ENCODE data around the gene GCFC2. TPM values are rescaled to one million over a fixed set of nuclear protein-coding genes. Genes with fewer than 3 reads are reported as not detected.

Gene GCFC2
- polyA plus RNA-seq, 2 of the 4 experiments (the other 2 are of a cell fraction) = 15.1 to 41.7 TPM

DNA sequence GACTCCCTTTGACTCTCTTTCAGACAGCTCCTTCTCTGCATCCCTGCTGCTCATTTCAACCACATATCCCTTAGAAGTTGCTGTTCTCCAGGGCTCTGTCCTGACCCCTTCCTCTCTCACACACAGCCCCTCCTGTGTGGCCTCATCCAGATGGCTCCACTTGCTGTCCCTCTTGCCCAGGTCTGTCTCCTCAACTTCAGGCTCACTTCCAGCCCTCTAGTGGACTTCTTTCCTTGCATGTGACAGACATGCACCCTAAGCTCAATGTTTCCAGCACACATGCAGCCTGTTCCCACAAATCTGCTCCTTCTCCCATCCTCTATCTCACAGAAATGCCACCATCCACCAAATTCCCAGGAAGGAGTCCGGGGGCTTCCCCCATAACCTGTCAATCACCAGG is 73.1 kb downstream of the GCFC2 start:
- DNase-seq (ENCODE audit: low read depth in 1 of 2, low spot score in 1 of 2) = no peak
- no peak overlapping the region for H3K4me2 ChIP-seq
- H3K27ac ChIP-seq = no peak overlapping the region
- no peak for FAIRE-seq
- TF ChIP-seq CBX2 (IDR thresholded peaks at IDR 0.05; ENCODE audit: borderline replicate concordance, low read depth) = no peak
- TF ChIP-seq KDM5A (IDR thresholded peaks at IDR 0.05) = no peak
- CTCF ChIA-PET = interaction anchor here (0.9 to 8.6 kb wide), 7 partner anchors 8 to 491 kb away, joined by 3 to 85 read pairs (median 5); partner anchors contain the start of gene MRPL19
- H3K4me1 ChIP-seq = no peaks in the 10 kb centered on the region
- POLR2A ChIA-PET = no interaction called here
- no peak overlapping the region for H3K4me3 ChIP-seq
- H3K9me3 ChIP-seq = no peaks in the 10 kb centered on the region
- peak; percentile 61 to 66; a peak in 4 of 6 replicates for ATAC-seq
- WGBS (ENCODE audit: missing lambda C conversion rate) = 0% methylated on average over 1 of the region's 1 CpG

GRCh38 chr2:75634945-75635344 is 75.8 kb downstream of the GCFC2 start:
- Histone ChIP-seq H3K27ac (no peak overlapping the region), H3K4me2 (no peak overlapping the region), H3K4me3 (no peak overlapping the region), H3K4me1 (no peaks in the 10 kb centered on the region), H3K9me3 (no peaks in the 10 kb centered on the region)
- POLR2A ChIA-PET = no interaction called here
- FAIRE-seq (no peak), ATAC-seq (no peak), DNase-seq (ENCODE audit: low read depth in 1 of 2, low spot score in 1 of 2) (no peak)
- TF ChIP-seq, protein P1, sequence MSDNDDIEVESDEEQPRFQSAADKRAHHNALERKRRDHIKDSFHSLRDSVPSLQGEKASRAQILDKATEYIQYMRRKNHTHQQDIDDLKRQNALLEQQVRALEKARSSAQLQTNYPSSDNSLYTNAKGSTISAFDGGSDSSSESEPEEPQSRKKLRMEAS (IDR thresholded peaks at IDR 0.05) = no peak
- TF ChIP-seq EP300 (IDR thresholded peaks at IDR 0.05) (no peak), NPAS2 (CRISPR knock-in tag; IDR thresholded peaks at IDR 0.05; ENCODE audit: borderline replicate concordance) (no peak), RFX5 (IDR thresholded peaks at IDR 0.05) (no peak), RNF2 (IDR thresholded peaks at IDR 0.05; ENCODE audit: borderline replicate concordance, low read depth) (no peak), CBX8 (IDR thresholded peaks at IDR 0.05) (no peak), PBX3 (IDR thresholded peaks at IDR 0.05) (no peak), FOXS1 (CRISPR knock-in tag; IDR thresholded peaks at IDR 0.05) (no peak), BHLHE40 (IDR thresholded peaks at IDR 0.05; ENCODE audit: low read depth, low read length) (no peak), SMC3 (IDR thresholded peaks at IDR 0.05) (no peak), POLR2A (IDR thresholded peaks at IDR 0.05; ENCODE audit: low read length) (no peak), KDM5A (IDR thresholded peaks at IDR 0.05) (no peak), HMGXB4 (CRISPR knock-in tag; IDR thresholded peaks at IDR 0.05; ENCODE audit: borderline replicate concordance) (no peak), EHF (CRISPR knock-in tag; IDR thresholded peaks at IDR 0.05) (no peak), JUN (IDR thresholded peaks at IDR 0.05) (no peak), GATA3 (IDR thresholded peaks at IDR 0.05; ENCODE audit: borderline replicate concordance) (no peak)
- TF ChIP-seq, protein P2, sequence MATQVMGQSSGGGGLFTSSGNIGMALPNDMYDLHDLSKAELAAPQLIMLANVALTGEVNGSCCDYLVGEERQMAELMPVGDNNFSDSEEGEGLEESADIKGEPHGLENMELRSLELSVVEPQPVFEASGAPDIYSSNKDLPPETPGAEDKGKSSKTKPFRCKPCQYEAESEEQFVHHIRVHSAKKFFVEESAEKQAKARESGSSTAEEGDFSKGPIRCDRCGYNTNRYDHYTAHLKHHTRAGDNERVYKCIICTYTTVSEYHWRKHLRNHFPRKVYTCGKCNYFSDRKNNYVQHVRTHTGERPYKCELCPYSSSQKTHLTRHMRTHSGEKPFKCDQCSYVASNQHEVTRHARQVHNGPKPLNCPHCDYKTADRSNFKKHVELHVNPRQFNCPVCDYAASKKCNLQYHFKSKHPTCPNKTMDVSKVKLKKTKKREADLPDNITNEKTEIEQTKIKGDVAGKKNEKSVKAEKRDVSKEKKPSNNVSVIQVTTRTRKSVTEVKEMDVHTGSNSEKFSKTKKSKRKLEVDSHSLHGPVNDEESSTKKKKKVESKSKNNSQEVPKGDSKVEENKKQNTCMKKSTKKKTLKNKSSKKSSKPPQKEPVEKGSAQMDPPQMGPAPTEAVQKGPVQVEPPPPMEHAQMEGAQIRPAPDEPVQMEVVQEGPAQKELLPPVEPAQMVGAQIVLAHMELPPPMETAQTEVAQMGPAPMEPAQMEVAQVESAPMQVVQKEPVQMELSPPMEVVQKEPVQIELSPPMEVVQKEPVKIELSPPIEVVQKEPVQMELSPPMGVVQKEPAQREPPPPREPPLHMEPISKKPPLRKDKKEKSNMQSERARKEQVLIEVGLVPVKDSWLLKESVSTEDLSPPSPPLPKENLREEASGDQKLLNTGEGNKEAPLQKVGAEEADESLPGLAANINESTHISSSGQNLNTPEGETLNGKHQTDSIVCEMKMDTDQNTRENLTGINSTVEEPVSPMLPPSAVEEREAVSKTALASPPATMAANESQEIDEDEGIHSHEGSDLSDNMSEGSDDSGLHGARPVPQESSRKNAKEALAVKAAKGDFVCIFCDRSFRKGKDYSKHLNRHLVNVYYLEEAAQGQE (IDR thresholded peaks at IDR 0.05) = no peak
- TF ChIP-seq, protein P3, sequence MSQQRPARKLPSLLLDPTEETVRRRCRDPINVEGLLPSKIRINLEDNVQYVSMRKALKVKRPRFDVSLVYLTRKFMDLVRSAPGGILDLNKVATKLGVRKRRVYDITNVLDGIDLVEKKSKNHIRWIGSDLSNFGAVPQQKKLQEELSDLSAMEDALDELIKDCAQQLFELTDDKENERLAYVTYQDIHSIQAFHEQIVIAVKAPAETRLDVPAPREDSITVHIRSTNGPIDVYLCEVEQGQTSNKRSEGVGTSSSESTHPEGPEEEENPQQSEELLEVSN (IDR thresholded peaks at IDR 0.05; ENCODE audit: borderline replicate concordance, low read depth) = no peak
- CTCF ChIA-PET = interaction anchor here (1.0 to 8.6 kb wide), 4 partner anchors 21 to 174 kb away, joined by 3 to 85 read pairs (median 6); no protein-coding TSS in a partner anchor
- WGBS (ENCODE audit: missing lambda C conversion rate) = 81% methylated on average over 1 of the region's 1 CpG

Measured in A549 (cell line).